Vagina (tissue), 2 donors: Measurements from ENCODE around the gene RUFY4. TPM values are rescaled to one million over a fixed set of nuclear protein-coding genes. Genes with fewer than 3 reads are reported as not detected.
"Not testable (repeated sequence)": the region's sequence is repeated elsewhere in the genome, so short reads cannot be mapped to it uniquely, and the experiment has no call there.

Experiments
- DNase-seq, 2 donors: peaks; one replicate each; pipeline ENCODE4 v3.0.0-alpha.2; 2017; ENCODE audit errors: extremely low spot score in 2 of 2
- H3K27ac ChIP-seq: fragments of 200-600 bp; sonication (generic); one replicate; pipeline ENCODE4 v1.5.1; 2019
- H3K27me3 ChIP-seq: fragments of 200-600 bp; sonication (generic); one replicate; pipeline ENCODE4 v1.5.1; 2019
- H3K36me3 ChIP-seq, 2 donors: fragments of 200-600 bp; sonication (generic); one replicate each; pipeline ENCODE4 v1.5.1; 2017 to 2019
- H3K4me1 ChIP-seq: fragments of 200-600 bp; sonication (generic); one replicate; pipeline ENCODE4 v1.5.1; 2019
- H3K4me3 ChIP-seq, 2 donors: fragments of 200-600 bp; sonication (generic); 1 replicate in 1 of 2; 2 replicates in 1 of 2; pipeline ENCODE4 v1.5.1; 2016 to 2019
- H3K9me3 ChIP-seq: fragments of 200-600 bp; sonication (generic); one replicate; pipeline ENCODE4 v1.5.1; 2019
- POLR2A ChIP-seq, 2 donors: fragments of 450-650 bp; IDR thresholded peaks; one replicate each; pipeline ENCODE4 v1.6.1; 2017; ENCODE audit warnings: antibody characterized with exemption in 2 of 2, mild to moderate bottlenecking in 2 of 2, moderate library complexity in 2 of 2
- POLR2AphosphoS5 ChIP-seq, 2 donors: sonication (generic); formaldehyde crosslinking; IDR thresholded peaks; one replicate each; pipeline ENCODE4 v1.9.0; 2017; ENCODE audit warnings: antibody characterized with exemption in 2 of 2, mild to moderate bottlenecking in 2 of 2, low read depth in 1 of 2; ENCODE audit not compliant: insufficient read depth in 1 of 2
- intact Hi-C: fragments of 100-400 bp; cut with DNase I; formaldehyde crosslinking; loops from one replicate; pipeline ENCODE4 v1.15.1; 2023
- total RNA-seq: library from RNA; depleted of rRNA; stranded (reverse); fragments of >200 nt; gene quantifications from one replicate; pipeline ENCODE4 v1.2.3, GENCODE V29; 2016
- TF ChIP-seq, protein P1 (sequence below), 3 experiments: fragments of 450-650 bp in 2 of 3; fragments of 200-600 bp in 1 of 3; sonication (generic) in 1 of 3; IDR thresholded peaks; one replicate each; pipeline ENCODE4 v1.5.1; 2017 to 2019; ENCODE audit warnings: antibody characterized with exemption in 3 of 3, mild to moderate bottlenecking in 2 of 3, moderate library complexity in 2 of 3

The RUFY4 gene, protein sequence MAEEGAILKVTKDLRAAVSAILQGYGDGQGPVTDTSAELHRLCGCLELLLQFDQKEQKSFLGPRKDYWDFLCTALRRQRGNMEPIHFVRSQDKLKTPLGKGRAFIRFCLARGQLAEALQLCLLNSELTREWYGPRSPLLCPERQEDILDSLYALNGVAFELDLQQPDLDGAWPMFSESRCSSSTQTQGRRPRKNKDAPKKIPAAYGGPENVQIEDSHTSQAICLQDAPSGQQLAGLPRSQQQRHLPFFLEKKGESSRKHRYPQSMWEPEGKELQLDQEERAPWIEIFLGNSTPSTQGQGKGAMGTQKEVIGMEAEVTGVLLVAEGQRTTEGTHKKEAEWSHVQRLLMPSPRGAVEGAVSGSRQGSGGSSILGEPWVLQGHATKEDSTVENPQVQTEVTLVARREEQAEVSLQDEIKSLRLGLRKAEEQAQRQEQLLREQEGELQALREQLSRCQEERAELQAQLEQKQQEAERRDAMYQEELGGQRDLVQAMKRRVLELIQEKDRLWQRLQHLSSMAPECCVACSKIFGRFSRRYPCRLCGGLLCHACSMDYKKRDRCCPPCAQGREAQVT
- total RNA-seq, result not detected

DNA sequence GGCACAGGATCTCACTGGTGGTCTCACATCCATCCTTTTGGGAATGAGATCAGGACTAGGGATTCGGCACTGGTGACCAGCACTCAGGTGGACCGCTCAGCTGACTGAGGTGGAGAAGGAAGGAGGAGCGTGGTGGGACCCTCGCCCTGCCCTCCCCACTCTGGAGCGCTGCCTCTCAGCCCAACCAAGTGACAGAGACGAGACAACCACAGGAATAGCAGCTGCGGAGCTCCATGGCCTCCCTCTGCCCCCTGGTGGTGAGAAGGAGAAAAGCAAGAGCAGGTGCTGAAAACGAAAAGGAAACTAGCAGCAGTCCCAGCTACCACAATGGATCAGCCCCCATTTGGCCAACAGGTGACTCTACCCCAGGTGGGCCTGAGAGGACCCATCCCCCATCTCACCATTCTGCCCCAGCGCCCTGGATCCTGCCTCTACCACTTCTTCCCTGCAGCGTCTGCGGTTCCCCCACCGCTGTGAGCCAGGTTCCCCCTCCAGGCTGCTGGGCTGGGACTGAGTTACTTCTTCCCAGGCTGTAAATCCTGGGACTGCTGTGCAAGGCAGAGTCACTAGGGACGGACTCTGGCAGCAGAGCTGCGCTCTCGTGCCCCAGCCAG, at the start of gene RUFY4:
TSS of gene RUFY4 (plus strand) at position 533 of the 614 bp plus-strand sequence. CDS start 1,353 bp downstream, outside the sequence.
- H3K36me3 ChIP-seq, H3K27me3 ChIP-seq, intact Hi-C loops, DNase-seq, H3K27ac ChIP-seq, H3K9me3 ChIP-seq, H3K4me1 ChIP-seq: not testable (repeated sequence)
- TF ChIP-seq, protein P1, sequence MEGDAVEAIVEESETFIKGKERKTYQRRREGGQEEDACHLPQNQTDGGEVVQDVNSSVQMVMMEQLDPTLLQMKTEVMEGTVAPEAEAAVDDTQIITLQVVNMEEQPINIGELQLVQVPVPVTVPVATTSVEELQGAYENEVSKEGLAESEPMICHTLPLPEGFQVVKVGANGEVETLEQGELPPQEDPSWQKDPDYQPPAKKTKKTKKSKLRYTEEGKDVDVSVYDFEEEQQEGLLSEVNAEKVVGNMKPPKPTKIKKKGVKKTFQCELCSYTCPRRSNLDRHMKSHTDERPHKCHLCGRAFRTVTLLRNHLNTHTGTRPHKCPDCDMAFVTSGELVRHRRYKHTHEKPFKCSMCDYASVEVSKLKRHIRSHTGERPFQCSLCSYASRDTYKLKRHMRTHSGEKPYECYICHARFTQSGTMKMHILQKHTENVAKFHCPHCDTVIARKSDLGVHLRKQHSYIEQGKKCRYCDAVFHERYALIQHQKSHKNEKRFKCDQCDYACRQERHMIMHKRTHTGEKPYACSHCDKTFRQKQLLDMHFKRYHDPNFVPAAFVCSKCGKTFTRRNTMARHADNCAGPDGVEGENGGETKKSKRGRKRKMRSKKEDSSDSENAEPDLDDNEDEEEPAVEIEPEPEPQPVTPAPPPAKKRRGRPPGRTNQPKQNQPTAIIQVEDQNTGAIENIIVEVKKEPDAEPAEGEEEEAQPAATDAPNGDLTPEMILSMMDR (IDR thresholded peaks at IDR 0.05), result peak; percentile 62 to 74 (median 63)
- peak; percentile 11 to 30 for TF ChIP-seq POLR2AphosphoS5 (IDR thresholded peaks at IDR 0.05; ENCODE audit: insufficient read depth in 1 of 2, low read depth in 1 of 2)
- peak within 1 kb of the TSS; percentile 38 to 42 for H3K4me3 ChIP-seq

DNA sequence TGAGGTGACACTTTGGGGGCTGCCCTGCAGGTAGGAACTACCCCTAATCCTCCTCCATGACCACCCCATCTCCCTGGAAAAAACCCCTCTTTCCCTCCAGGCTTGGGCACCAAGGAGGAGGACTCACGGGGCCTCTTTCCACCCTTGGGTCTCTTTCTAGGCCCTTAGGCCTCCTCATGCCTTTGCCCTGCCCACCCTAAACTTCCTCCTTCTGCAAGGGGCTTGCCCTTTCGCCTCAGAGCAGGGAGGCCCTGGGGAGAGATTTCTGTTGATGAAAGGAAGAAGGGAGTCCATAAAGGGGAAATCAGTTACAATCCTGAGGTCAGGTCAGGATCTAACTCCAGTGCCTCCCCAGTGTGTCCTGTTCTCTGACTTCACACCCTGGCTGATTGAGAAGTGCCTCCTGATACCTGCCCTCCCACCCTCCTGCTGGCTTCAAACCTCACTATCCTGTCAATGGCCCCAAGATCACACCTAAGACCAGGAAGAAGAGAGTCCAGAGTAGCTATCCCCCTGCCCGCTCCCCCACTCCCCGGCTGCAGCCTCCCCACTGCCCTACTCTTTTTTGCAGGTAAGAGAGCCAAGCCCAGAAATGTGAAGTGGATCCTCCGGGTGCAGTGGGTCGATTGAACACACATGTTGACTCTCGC, 49.5 kb upstream of the RUFY4 start:
- Histone ChIP-seq H3K4me3 (no peak overlapping the region), H3K9me3 (no peaks in the 10 kb centered on the region), H3K27me3 (no peaks in the 10 kb centered on the region), H3K36me3 (no peaks in the 10 kb centered on the region), H3K4me1 (peaks cover 18% of the 10 kb centered on the region), H3K27ac (no peak overlapping the region)
- no peak for DNase-seq
- intact Hi-C loops, result no loop called here
- no peak for TF ChIP-seq POLR2A (IDR thresholded peaks at IDR 0.05)
- TF ChIP-seq, protein P1 (IDR thresholded peaks at IDR 0.05), result no peak
- TF ChIP-seq POLR2AphosphoS5 (IDR thresholded peaks at IDR 0.05; ENCODE audit: insufficient read depth in 1 of 2, low read depth in 1 of 2), result no peak

DNA sequence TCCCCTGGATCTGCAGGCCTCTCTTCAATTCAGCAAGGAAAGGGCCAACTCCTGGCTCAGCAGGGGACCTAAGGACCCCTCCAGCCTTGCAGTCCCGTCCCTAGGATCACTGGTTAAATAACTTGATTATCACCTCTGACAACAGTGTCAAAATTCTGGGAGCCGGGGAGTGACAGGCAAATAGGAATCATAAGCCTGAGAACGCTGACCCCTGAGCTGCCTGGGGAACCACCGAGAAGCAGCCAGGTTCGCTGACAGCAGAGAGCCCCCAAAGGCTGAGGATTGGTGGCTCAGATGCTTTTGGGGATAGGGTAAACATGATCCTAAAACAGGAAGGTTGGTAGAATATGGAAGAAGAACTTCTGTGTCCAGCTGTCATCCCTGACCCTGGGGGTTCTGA, 48.8 kb upstream of the RUFY4 start:
- TF ChIP-seq POLR2AphosphoS5 (IDR thresholded peaks at IDR 0.05; ENCODE audit: insufficient read depth in 1 of 2, low read depth in 1 of 2) (no peak), POLR2A (IDR thresholded peaks at IDR 0.05) (no peak)
- TF ChIP-seq, protein P1 (IDR thresholded peaks at IDR 0.05), result no peak
- Histone ChIP-seq H3K27me3 (no peaks in the 10 kb centered on the region), H3K4me3 (no peak overlapping the region), H3K4me1 (peaks cover 20% of the 10 kb centered on the region), H3K36me3 (no peaks in the 10 kb centered on the region), H3K27ac (no peak overlapping the region), H3K9me3 (no peaks in the 10 kb centered on the region)
- DNase-seq, result no peak
- intact Hi-C loops, result no loop called here

DNA sequence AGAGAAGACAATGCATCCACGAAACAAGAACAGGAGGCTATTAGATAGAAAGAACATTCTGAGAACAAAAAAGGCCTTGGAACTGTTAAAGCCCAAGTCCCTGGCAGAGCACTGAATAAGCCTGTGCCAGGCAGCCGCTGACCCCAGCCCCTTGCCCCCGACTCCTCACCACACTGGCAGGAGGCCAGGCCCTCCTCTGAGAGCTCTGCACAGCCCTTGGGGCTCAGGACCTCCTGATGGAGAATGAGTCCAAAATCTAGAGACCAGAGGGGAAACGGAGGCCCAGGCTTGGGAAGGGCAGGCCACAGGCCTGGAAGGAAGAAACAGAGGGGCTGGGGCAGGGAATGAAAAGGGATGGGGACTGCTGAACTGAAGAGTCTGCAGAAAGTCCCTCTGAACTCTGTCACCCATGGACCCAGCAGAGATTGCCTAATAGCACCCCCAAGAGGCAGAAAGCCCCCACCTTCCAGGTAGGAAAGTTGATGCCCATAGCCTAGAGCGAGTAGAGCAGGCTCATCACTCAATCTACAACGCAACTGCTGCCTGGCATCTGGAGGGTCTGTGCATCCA, 48.0 kb upstream of the RUFY4 start:
- DNase-seq, result no peak
- Histone ChIP-seq H3K4me1 (peaks cover 21% of the 10 kb centered on the region), H3K27ac (no peak overlapping the region)

More for the DNA sequence above, 48.0 kb upstream of the RUFY4 start:
- Histone ChIP-seq H3K4me3 (no peak overlapping the region), H3K36me3 (no peaks in the 10 kb centered on the region), H3K9me3 (no peaks in the 10 kb centered on the region), H3K27me3 (no peaks in the 10 kb centered on the region)
- TF ChIP-seq POLR2A (IDR thresholded peaks at IDR 0.05), result no peak
- TF ChIP-seq, protein P1 (IDR thresholded peaks at IDR 0.05), result no peak
- no peak for TF ChIP-seq POLR2AphosphoS5 (IDR thresholded peaks at IDR 0.05; ENCODE audit: insufficient read depth in 1 of 2, low read depth in 1 of 2)
- intact Hi-C loops, result no loop called here
